Hepatocyte (in vitro differentiated cells): ENCODE results near the gene POTEF. TPM values are rescaled to one million over a fixed set of nuclear protein-coding genes. Genes with fewer than 3 reads are reported as not detected.
"Not testable (repeated sequence)": the region's sequence is repeated elsewhere in the genome, so short reads cannot be mapped to it uniquely, and the experiment has no call there.

Experiments used
- DNase-seq: peaks from one replicate; pipeline ENCODE4 v3.0.0-alpha.2; 2016; ENCODE audit warnings: low spot score
- H2AFZ ChIP-seq: fragments of 200-600 bp; sonication (generic); 2 replicates; pipeline ENCODE4 v1.6.0; 2016; ENCODE audit warnings: antibody characterized with exemption, mild to moderate bottlenecking
- H3K27ac ChIP-seq: fragments of 200-600 bp; sonication (generic); 2 replicates; pipeline ENCODE4 v1.5.1; 2016; ENCODE audit warnings: mild to moderate bottlenecking
- H3K27me3 ChIP-seq: fragments of 200-600 bp; sonication (generic); 2 replicates; pipeline ENCODE4 v1.6.1; 2016
- H3K36me3 ChIP-seq: fragments of 200-600 bp; sonication (generic); replicated peaks from 2 replicates; pipeline ENCODE4 v1.5.1; 2016; ENCODE audit warnings: low read depth; ENCODE audit not compliant: insufficient read depth
- H3K4me1 ChIP-seq: fragments of 200-600 bp; sonication (generic); 2 replicates; pipeline ENCODE4 v1.5.1; 2016; ENCODE audit warnings: mild to moderate bottlenecking, moderate library complexity; ENCODE audit not compliant: insufficient read depth
- H3K4me2 ChIP-seq: fragments of 200-600 bp; sonication (generic); 2 replicates; pipeline ENCODE4 v1.6.0; 2016
- H3K4me3 ChIP-seq: fragments of 200-600 bp; sonication (generic); 2 replicates; pipeline ENCODE4 v1.5.1; 2016; ENCODE audit warnings: mild to moderate bottlenecking
- H3K79me2 ChIP-seq: fragments of 200-600 bp; sonication (generic); 2 replicates; pipeline ENCODE4 v1.6.0; 2017; ENCODE audit warnings: mild to moderate bottlenecking
- H3K9me2 ChIP-seq: fragments of 200-600 bp; sonication (generic); replicated peaks from 2 replicates; pipeline ENCODE4 v1.6.0; 2017; ENCODE audit warnings: mild to moderate bottlenecking; ENCODE audit not compliant: insufficient read depth
- H3K9me3 ChIP-seq: fragments of 200-600 bp; sonication (generic); 2 replicates; pipeline ENCODE4 v1.5.1; 2016; ENCODE audit warnings: low read depth, mild to moderate bottlenecking
- H4K20me1 ChIP-seq: fragments of 200-600 bp; sonication (generic); 2 replicates; pipeline ENCODE4 v1.6.0; 2016; ENCODE audit warnings: mild to moderate bottlenecking; ENCODE audit not compliant: insufficient read depth, poor library complexity, severe bottlenecking
- EZH2 ChIP-seq: fragments of 200-600 bp; sonication (generic); IDR thresholded peaks from 2 replicates; pipeline ENCODE4 v1.6.1; 2016; ENCODE audit warnings: antibody characterized with exemption, mild to moderate bottlenecking, borderline replicate concordance
- EZH2phosphoT487 ChIP-seq: fragments of 200-600 bp; sonication (generic); IDR thresholded peaks from one replicate; pipeline ENCODE4 v1.6.1; 2018; ENCODE audit warnings: antibody characterized with exemption, mild to moderate bottlenecking, low read depth, moderate library complexity; ENCODE audit not compliant: unreplicated experiment, severe bottlenecking
- WGBS: methylation state at CpG from one replicate; pipeline ENCODE4 v1.1.6; 2016; ENCODE audit warnings: low lambda C conversion rate; ENCODE audit errors: missing lambda C conversion rate; 5-methylcytosine and 5-hydroxymethylcytosine counted together
- polyA plus RNA-seq: library from polyadenylated mRNA; unstranded; fragments of >200 nt; fragmentation: Nextera tagmentation; extraction: Ambion mirVana; gene quantifications from 2 replicates; pipeline ENCODE4 v1.2.1, GENCODE V29; 2016
- total RNA-seq: library from RNA; depleted of rRNA; stranded (reverse); fragments of >200 nt; gene quantifications from 2 replicates; pipeline ENCODE4 v1.2.3, GENCODE V29; 2014
- TF ChIP-seq, protein P1 (sequence below): fragments of 200-600 bp; sonication (generic); IDR thresholded peaks from 2 replicates; pipeline ENCODE4 v1.5.1; 2016; ENCODE audit warnings: antibody characterized with exemption, mild to moderate bottlenecking; ENCODE audit not compliant: poor library complexity

The POTEF gene
- total and polyA plus RNA-seq, 2 experiments from 2014 or later: 12.9 to 32.6 TPM

DNA sequence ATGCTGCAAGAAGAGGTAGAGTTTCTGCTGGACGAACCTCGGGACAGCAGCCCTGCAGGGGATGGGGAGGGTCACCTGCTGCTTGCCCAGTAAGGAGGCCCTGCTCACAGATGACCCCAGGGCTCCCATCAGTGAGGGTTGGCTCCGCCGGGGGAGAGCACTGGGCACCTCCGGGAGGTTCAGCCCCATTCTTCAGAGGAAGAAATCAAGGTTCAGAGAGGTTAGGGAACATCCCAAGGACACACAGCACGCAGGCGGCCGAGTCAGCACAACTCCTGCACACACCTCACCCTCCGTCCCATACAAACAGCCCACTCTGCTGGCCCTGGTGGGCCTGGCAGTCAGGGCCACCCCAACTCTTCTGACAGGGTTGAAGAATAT is 27.6 kb upstream of the POTEF start:
- Histone ChIP-seq H3K4me2 (no peak overlapping the region), H3K27ac (no peak overlapping the region), H3K27me3 (no peaks in the 10 kb centered on the region), H3K4me1 (no peaks in the 10 kb centered on the region), H2AFZ (no peak overlapping the region), H4K20me1 (no peaks in the 10 kb centered on the region), H3K9me3 (no peaks in the 10 kb centered on the region), H3K36me3 (no peaks in the 10 kb centered on the region), H3K9me2 (no peaks in the 10 kb centered on the region), H3K4me3 (no peak overlapping the region), H3K79me2 (no peaks in the 10 kb centered on the region)
- 89% methylated on average over 9 of the region's 9 CpGs for WGBS
- DNase-seq: no peak
- TF ChIP-seq, protein P1, sequence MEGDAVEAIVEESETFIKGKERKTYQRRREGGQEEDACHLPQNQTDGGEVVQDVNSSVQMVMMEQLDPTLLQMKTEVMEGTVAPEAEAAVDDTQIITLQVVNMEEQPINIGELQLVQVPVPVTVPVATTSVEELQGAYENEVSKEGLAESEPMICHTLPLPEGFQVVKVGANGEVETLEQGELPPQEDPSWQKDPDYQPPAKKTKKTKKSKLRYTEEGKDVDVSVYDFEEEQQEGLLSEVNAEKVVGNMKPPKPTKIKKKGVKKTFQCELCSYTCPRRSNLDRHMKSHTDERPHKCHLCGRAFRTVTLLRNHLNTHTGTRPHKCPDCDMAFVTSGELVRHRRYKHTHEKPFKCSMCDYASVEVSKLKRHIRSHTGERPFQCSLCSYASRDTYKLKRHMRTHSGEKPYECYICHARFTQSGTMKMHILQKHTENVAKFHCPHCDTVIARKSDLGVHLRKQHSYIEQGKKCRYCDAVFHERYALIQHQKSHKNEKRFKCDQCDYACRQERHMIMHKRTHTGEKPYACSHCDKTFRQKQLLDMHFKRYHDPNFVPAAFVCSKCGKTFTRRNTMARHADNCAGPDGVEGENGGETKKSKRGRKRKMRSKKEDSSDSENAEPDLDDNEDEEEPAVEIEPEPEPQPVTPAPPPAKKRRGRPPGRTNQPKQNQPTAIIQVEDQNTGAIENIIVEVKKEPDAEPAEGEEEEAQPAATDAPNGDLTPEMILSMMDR: no peak
- TF ChIP-seq EZH2: no peak
- no peak for TF ChIP-seq EZH2phosphoT487

DNA sequence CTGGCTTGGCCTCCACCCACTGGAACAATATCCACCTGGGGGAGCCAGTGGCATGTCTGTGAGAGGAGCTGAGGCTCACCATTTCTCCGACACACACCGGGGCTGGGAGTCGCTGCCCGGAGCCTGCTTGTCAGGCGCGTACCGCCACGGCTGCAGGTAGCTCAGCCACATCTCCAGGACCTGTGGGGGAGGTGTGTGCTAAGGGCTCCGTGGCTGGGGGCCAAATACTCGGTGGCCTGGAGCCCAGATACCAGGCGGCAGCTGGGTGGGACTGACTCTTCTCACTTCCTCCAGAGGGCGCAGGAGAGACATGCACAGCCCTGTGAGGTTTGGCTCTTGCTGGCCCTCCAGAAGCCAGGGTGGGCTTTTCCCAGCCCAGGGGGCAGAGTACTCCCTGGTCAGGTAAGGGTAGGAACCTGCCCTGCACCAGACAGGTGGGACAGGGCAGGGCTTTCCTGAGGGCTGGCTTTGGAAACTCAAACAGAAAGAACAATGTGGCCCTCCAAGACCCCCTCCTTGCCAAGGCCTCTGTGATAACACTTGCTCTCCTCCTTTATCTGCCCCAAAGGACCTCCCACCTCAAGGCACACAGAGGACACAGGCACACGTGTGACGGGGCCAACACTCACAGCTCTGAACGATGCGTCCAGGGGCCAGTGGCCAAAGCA is 27.1 kb upstream of the POTEF start:
- not testable (repeated sequence) for H4K20me1 ChIP-seq, H3K4me3 ChIP-seq, H3K9me2 ChIP-seq, H3K4me1 ChIP-seq, H3K27ac ChIP-seq, H3K36me3 ChIP-seq, H3K4me2 ChIP-seq, H3K27me3 ChIP-seq, H2AFZ ChIP-seq, H3K79me2 ChIP-seq, H3K9me3 ChIP-seq
- TF ChIP-seq, protein P1: peak; percentile 44
- DNase-seq: peak; percentile 71
- 70% methylated on average over 16 of the region's 16 CpGs for WGBS

DNA sequence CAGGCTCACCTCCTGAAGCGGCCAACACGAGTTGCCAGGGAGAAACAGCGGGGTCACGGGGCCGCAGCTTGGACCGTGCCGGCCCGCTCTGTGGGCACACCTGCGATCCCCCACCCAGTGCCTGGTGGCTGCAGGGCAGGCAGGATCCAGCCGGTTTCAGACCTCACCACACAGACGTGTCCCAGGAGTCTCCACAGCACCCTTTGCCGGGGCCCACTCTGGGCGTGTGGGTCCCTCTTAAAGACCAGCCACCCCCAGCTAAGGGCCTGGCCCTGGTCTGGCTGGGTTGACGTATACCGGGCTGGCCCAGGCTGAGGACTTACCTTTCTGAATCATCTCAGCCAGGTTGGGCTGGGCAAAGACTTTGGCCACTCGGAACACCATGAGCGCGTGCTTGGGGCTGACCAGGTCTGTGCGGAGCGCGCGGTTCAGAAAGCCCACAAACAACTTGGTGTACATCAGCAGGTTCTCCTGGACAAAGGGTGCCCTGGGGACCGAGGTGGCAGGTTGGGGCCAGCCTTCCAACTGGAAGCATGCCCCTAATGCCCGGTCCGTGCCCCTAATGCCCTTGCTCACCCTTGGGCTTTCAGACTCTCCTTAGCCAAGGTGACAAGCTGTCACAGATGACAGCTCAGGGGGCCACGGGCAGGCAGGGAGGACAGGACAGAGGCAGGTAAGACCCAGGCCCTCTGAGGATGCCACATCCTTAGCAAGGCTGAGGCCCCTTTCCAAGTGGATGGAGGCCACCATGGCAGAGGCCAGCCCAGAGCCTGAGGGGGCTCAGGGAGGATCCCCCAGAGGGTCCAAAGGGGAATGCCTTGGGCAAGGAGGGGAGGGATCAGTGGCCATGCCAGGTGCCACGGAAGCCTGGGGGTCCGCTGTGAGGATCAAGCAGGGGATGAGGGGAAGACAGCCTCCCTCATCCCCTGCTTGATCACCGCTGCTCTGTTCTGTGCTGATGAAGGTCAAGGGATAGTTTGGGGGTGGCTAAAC is 26.0 kb upstream of the POTEF start:
- Histone ChIP-seq H3K79me2 (no peaks in the 10 kb centered on the region), H4K20me1 (no peaks in the 10 kb centered on the region), H3K9me3 (no peaks in the 10 kb centered on the region), H3K4me2 (no peak overlapping the region), H2AFZ (no peak overlapping the region), H3K27me3 (no peaks in the 10 kb centered on the region), H3K4me1 (no peaks in the 10 kb centered on the region), H3K36me3 (no peaks in the 10 kb centered on the region), H3K27ac (no peak overlapping the region), H3K4me3 (no peak overlapping the region), H3K9me2 (no peaks in the 10 kb centered on the region)
- WGBS: 98% methylated on average over 28 of the region's 29 CpGs
- TF ChIP-seq EZH2phosphoT487 (no peak), EZH2 (no peak)
- TF ChIP-seq, protein P1: no peak
- DNase-seq: no peak

DNA sequence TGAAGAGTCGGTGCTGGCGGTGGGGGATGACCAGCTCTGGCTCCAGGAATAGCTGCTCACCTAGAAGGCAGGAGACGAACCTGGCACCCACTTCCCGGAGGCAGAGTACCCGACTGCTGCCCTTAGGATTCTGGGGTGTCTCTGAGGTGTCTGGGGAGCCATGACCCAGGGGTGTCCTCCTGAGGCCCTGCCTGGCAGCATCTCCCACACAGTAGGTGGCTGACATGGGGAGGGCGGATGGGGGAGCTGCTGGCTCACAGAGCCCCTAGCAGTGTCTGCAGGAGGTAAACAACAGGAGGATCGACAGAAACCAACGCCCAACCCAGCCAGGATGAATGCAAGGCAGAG is 25.4 kb upstream of the POTEF start:
- not testable (repeated sequence) for H3K79me2 ChIP-seq, DNase-seq, H3K36me3 ChIP-seq, H3K9me2 ChIP-seq, H3K9me3 ChIP-seq, H3K27ac ChIP-seq, H3K4me3 ChIP-seq, H3K4me1 ChIP-seq, H3K27me3 ChIP-seq, H2AFZ ChIP-seq, H4K20me1 ChIP-seq, H3K4me2 ChIP-seq
- 92% methylated on average over 8 of the region's 8 CpGs for WGBS

DNA sequence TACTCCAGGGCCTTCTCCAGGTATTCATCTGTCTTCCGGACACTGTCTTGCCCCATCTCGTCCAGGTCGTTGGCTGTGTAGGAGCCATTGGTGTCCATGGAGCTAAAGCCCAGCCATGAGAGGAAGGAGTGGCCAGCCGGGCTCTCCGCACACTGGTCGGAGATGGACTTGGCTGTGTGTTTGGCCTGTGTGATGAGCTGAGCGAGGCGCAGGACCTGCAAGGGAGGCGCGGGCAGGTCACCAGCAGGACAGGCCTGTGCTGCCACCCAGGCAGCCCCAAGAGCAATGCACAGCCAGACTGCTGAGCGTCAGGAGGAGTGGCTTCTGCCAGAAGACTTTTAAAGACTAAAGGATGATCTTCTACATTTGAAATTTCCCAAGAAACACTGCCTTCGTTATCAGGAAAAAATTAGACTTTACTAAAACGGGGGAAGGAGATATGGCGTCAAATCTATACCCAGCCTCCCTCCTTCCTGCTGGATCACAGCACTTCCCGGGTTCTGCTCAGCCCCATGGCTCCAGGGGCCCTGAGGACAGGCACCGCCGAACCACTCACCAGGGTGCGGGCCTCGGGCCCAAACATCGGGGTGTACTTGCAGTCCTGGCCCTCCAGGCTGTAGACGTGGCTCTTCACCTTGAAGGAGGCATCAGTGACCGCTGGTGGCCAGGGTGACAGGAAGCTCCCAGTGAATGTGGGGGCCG is 24.9 kb upstream of the POTEF start:
- WGBS: 97% methylated on average over 22 of the region's 23 CpGs
- not testable (repeated sequence) for H2AFZ ChIP-seq, H3K36me3 ChIP-seq, H3K27ac ChIP-seq, H3K4me1 ChIP-seq, H3K4me2 ChIP-seq, H3K79me2 ChIP-seq, H3K9me3 ChIP-seq, H4K20me1 ChIP-seq, H3K4me3 ChIP-seq, H3K27me3 ChIP-seq, H3K9me2 ChIP-seq, DNase-seq
